Transverse colon (tissue), 4 donors: ENCODE results near the gene POU3F3. TPM values are rescaled to one million over a fixed set of nuclear protein-coding genes. Genes with fewer than 3 reads are reported as not detected.

Experiments used
- DNase-seq: peaks from one replicate; pipeline ENCODE4 v3.0.0-alpha.2; 2019
- H3K27ac ChIP-seq, 4 donors: fragments of 200-600 bp; sonication (generic); 2 replicates each; pipeline ENCODE4 v1.5.1; 2016 to 2018; ENCODE audit warnings: inconsistent platforms in 4 of 4
- H3K27me3 ChIP-seq: fragments of 200-600 bp; sonication (generic); 2 replicates; pipeline ENCODE4 v1.5.1; 2017; ENCODE audit warnings: inconsistent platforms
- H3K36me3 ChIP-seq, 4 donors: fragments of 200-600 bp; sonication (generic); 2 replicates each; pipeline ENCODE4 v1.5.1; 2017 to 2019; ENCODE audit warnings: inconsistent platforms in 4 of 4
- H3K4me1 ChIP-seq, 4 donors: fragments of 200-600 bp; sonication (generic); 2 replicates each; pipeline ENCODE4 v1.5.1; 2017 to 2020; ENCODE audit warnings: inconsistent platforms in 4 of 4
- H3K4me3 ChIP-seq, 4 donors: fragments of 200-600 bp; sonication (generic); 1 replicate in 1 of 4; 2 replicates in 3 of 4; pipeline versions ENCODE4 v1.5.1 to v1.6.1; 2017 to 2019; ENCODE audit warnings: inconsistent platforms in 4 of 4
- H3K9me3 ChIP-seq, 2 donors: fragments of 200-600 bp; sonication (generic); 2 replicates each; pipeline ENCODE4 v1.5.1; 2017 to 2019; ENCODE audit warnings: inconsistent platforms in 2 of 2
- EP300 ChIP-seq: sonication (generic); formaldehyde crosslinking; IDR thresholded peaks from one replicate; pipeline ENCODE4 v1.6.1; 2017; ENCODE audit warnings: antibody characterized with exemption, low read depth
- POLR2A ChIP-seq: fragments of 450-650 bp; IDR thresholded peaks from one replicate; pipeline ENCODE4 v1.6.1; 2016; ENCODE audit warnings: antibody characterized with exemption, mild to moderate bottlenecking, moderate library complexity
- POLR2AphosphoS5 ChIP-seq, 3 donors: sonication (generic); formaldehyde crosslinking; IDR thresholded peaks; one replicate each; pipeline ENCODE4 v1.6.1; 2016; ENCODE audit warnings: antibody characterized with exemption in 3 of 3
- WGBS, 2 donors: methylation state at CpG; one replicate each; pipeline ENCODE4 v1.1.5; 2018; ENCODE audit warnings: low coverage in 1 of 2; 5-methylcytosine and 5-hydroxymethylcytosine counted together
- in situ Hi-C, 4 donors: fragments of 200-750 bp; cut with MboI; loops; one replicate each; pipeline versions ENCODE4 v1.15.0 to v1.15.1; 2017; ENCODE audit warnings: low sequenced_read_pairs in 3 of 4, low pct_ligation_motif_present in 1 of 4, low pct_unique_long_range_greater_than_20kb in 1 of 4
- intact Hi-C: fragments of 100-400 bp; cut with DNase I; formaldehyde crosslinking; loops from one replicate; pipeline ENCODE4 v1.15.1; 2023; ENCODE audit warnings: low total_unique reads
- total RNA-seq, 4 donors: library from RNA; depleted of rRNA; stranded (reverse); fragments of >200 nt; gene quantifications; one replicate each; pipeline ENCODE4 v1.1.0, GENCODE V29; 2016
- TF ChIP-seq, protein P1 (sequence below), 5 experiments: fragments of 200-600 bp in 3 of 5; fragments of 450-650 bp in 2 of 5; sonication (generic) in 3 of 5; IDR thresholded peaks; 1 replicate in 2 of 5; 2 replicates in 3 of 5; pipeline ENCODE4 v1.5.1; 2016 to 2017; ENCODE audit warnings: antibody characterized with exemption in 5 of 5, inconsistent platforms in 3 of 5, mild to moderate bottlenecking in 2 of 5, moderate library complexity in 1 of 5

Gene POU3F3
- total RNA-seq, 4 donors from 2014 or later, result 0.14 to 0.32 TPM; not detected in 2

GRCh38 chr2:104868505-104868866, 14.6 kb downstream of the POU3F3 start:
- WGBS, 2 donors, result 56% methylated on average over 3 of the region's 4 CpGs; no CpG with 5 or more reads in 1 of the 2 donors
- intact Hi-C loops, result no loop called here
- H3K4me3 ChIP-seq, result no peak overlapping the region

GRCh38 chr2:104870100-104870975, 16.4 kb downstream of the POU3F3 start:
- 40 to 60% methylated on average over 1 to 4 of the region's 4 CpGs for WGBS, 2 donors
- no peak for TF ChIP-seq EP300
- TF ChIP-seq POLR2AphosphoS5 (IDR thresholded peaks at IDR 0.05), result no peak
- TF ChIP-seq, protein P1, sequence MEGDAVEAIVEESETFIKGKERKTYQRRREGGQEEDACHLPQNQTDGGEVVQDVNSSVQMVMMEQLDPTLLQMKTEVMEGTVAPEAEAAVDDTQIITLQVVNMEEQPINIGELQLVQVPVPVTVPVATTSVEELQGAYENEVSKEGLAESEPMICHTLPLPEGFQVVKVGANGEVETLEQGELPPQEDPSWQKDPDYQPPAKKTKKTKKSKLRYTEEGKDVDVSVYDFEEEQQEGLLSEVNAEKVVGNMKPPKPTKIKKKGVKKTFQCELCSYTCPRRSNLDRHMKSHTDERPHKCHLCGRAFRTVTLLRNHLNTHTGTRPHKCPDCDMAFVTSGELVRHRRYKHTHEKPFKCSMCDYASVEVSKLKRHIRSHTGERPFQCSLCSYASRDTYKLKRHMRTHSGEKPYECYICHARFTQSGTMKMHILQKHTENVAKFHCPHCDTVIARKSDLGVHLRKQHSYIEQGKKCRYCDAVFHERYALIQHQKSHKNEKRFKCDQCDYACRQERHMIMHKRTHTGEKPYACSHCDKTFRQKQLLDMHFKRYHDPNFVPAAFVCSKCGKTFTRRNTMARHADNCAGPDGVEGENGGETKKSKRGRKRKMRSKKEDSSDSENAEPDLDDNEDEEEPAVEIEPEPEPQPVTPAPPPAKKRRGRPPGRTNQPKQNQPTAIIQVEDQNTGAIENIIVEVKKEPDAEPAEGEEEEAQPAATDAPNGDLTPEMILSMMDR (IDR thresholded peaks at IDR 0.05), result no peak
- no peak for TF ChIP-seq POLR2A
- Histone ChIP-seq H3K4me3 (no peak overlapping the region), H3K27ac (no peak overlapping the region), H3K27me3 (peaks cover 89% of the 10 kb centered on the region), H3K4me1 (peaks cover 10 to 17% (median 13%) of the 10 kb centered on the region in 4 donors), H3K36me3 (no peaks in the 10 kb centered on the region), H3K9me3 (no peaks in the 10 kb centered on the region)
- no peak for DNase-seq
- in situ Hi-C loops, result no loop called here
- intact Hi-C loops, result no loop called here

More at GRCh38 chr2:104868505-104868866, 14.6 kb downstream of the POU3F3 start:
- in situ Hi-C loops, result no loop called here
- Histone ChIP-seq H3K36me3 (no peaks in the 10 kb centered on the region), H3K4me1 (peaks cover 10 to 21% (median 16%) of the 10 kb centered on the region in 4 donors), H3K27me3 (peaks cover 100% of the 10 kb centered on the region), H3K27ac (no peak overlapping the region), H3K9me3 (no peaks in the 10 kb centered on the region)
- no peak for DNase-seq
- TF ChIP-seq POLR2A, result no peak
- TF ChIP-seq POLR2AphosphoS5 (IDR thresholded peaks at IDR 0.05), result no peak
- TF ChIP-seq, protein P1 (IDR thresholded peaks at IDR 0.05), result no peak
- TF ChIP-seq EP300, result no peak

DNA sequence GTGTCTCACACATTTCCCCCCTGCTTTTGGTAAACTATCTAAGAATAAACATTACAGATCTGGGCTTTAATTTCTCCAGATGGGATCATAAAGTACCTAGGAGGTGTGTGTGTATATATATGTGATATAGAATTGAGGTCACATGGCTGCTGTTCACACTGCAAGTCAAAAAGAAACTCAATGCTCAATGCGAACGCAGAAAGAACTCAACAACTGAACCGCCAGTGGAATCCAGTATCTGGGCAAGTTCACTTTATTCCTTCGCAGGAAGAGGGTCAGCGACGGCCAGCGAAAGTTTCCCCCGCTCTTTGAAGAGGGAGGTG, 17.7 kb downstream of the POU3F3 start:
- no peak overlapping the region for H3K27ac ChIP-seq
- no peak for DNase-seq

More for the DNA sequence above, 17.7 kb downstream of the POU3F3 start:
- intact Hi-C loops, result no loop called here
- in situ Hi-C loops, result no loop called here
- Histone ChIP-seq H3K4me1 (peaks cover 10 to 17% (median 13%) of the 10 kb centered on the region in 4 donors), H3K9me3 (no peaks in the 10 kb centered on the region), H3K27me3 (peaks cover 88% of the 10 kb centered on the region), H3K36me3 (no peaks in the 10 kb centered on the region), H3K4me3 (no peak overlapping the region)
- WGBS, 2 donors, result 7 to 21% methylated on average over 2 to 8 of the region's 8 CpGs
- TF ChIP-seq, protein P1 (IDR thresholded peaks at IDR 0.05), result no peak
- TF ChIP-seq POLR2AphosphoS5 (IDR thresholded peaks at IDR 0.05), result no peak
- TF ChIP-seq POLR2A, result no peak
- TF ChIP-seq EP300, result no peak
